Fibroblast of peridontal ligament (primary cell): Measurements from ENCODE around the gene ADAMTSL4.
"Not testable (repeated sequence)": the region's sequence is repeated elsewhere in the genome, so short reads cannot be mapped to it uniquely, and the experiment has no call there.

ENCODE experiments used
- DNase-seq: peaks from one replicate; pipeline ENCODE4 v3.0.0-alpha.2; 2010; ENCODE audit errors: extremely low read depth

The ADAMTSL4 gene

GRCh38 chr1:150567341-150567716 is 18.1 kb downstream of the ADAMTSL4 start:
- DNase-seq = peak; percentile 59

GRCh38 chr1:150567717-150568593 is 18.7 kb downstream of the ADAMTSL4 start:
- DNase-seq = peak; percentile 98

DNA sequence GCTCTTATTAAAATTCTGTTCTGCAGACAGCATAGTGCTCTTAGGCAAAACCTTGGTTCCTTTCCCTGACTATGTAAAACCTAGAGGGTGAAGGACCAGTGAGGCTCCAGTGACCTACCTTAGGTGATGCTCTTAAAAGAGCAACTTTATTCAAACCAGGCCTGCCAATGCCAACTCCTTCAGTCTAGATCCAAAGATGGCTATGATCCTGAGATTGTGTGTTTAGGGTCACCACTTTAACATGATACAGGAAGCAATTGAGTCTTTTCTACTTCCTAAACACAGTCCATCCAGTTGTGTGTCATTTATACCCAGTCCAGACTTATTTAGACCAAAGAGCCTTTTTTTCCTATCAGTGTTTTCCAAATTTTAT is 19.4 kb downstream of the ADAMTSL4 start:
- no peak for DNase-seq

- DNase-seq = peak; percentile 45
These were observed 23.9 kb downstream of the ADAMTSL4 start for GRCh38 chr1:150572918-150573647.

- not testable (repeated sequence) for DNase-seq
These were observed 24.5 kb downstream of the ADAMTSL4 start for GRCh38 chr1:150573648-150574071.

- no peak for DNase-seq
These were observed 25.3 kb downstream of the ADAMTSL4 start for GRCh38 chr1:150574260-150575071.

DNA sequence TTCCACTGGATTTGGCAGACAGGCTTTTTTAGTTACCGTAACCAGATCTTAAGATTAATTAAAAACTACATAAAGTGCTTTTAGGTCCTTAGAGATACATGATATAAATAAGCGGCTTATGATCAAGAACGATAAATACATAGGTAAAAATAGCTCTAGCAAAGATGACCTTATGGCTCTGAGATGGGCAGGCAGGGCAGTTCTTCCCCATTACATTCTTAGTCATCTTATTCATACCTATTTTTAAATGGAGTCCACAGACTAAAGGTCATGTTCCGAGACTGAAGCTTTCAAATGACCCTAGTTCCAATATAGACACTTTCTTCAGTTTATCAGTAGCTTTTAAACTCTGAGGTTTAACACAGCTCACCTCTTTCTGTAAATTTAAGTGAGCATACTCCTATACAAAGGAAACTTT is 25.9 kb downstream of the ADAMTSL4 start:
- DNase-seq = peak; percentile 36

DNA sequence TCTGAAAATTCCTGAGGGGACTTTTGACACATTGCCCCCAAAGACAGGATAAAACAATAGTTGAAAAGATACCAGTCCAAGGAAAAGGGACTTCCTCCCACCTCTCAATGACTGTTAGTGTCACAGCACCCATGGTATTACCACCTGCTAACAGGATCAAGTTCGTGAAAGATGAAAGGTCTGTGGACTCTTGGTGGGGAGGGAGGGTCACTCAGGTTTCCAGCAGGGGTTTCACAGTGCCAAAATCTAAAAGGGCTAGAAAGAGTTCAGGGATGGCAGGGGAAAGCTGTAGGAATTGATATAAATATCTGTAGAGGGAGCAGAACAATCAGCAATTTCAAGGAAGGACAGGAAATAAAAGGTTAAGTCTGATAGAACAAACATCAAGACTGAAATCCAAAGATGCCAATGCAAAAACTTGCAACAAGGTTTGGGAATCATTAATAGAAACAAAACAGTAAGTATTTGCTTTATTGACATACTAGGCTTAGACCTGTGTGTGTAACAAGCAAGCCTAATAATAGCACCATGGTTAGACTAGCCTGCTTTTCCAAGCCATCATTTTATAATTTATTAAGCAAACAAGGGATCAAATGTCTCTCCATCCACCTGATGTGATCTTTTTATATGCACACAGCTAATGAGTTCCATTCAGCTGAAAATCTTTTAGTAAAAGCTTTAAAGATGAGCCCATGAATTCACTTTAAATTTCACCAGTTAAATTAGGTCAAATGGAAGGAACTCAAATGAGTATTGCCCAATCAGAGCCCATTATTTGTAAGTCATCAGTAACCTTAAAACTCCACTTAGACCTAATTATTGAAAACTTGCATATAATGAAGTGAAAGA is 26.5 kb downstream of the ADAMTSL4 start:
- peak; percentile 54 for DNase-seq

DNA sequence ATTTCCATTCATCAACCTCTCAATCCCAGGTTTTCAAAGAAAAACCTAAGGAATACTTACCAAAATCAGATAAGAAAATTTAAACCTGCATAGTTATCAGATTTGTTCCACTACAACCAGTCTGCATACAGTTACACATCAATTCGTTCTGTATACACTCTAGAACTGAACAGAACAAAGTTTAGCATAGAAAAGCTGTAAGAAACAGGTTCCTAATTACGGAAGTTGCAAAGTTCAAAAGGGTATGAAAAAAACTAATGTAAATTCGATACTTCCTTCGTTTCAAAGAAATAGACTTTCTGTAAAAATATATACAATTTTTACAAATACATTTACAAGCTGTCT is 27.1 kb downstream of the ADAMTSL4 start:
- DNase-seq = no peak

GRCh38 chr1:150576794-150577556 is 27.8 kb downstream of the ADAMTSL4 start:
- peak; percentile 47 for DNase-seq

DNA sequence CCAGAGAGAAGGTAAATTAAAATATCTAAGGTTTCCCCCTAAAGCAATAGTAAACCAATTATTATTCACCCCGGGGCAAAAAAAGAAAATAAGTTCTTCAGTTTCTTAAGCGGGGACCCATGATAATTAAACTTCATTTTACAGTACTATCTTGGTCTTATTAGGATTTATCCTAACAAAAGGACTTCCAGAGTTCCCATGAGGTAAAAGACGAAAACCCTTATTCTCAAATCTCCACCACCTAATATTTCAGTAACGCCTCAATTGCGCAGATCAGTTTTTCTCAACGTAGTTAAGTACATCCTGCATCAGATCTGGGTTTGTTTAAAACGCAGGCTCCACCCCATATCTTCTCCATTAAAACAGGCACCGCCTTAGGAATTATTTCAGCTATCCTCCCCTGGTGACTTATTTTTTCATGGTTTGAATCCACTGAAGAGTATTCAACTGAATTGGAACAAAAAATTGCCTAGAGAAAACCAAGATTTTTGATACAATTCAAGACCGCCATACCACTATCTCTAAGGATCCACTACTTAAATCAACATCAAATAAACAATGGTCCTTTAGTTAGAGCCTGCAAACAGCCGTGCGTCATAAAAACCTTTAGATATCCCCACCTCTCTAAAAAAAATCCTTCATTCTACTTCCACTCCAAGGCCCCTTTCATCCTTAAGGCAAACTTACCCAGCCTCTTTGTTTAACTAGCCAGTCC is 28.5 kb downstream of the ADAMTSL4 start:
- DNase-seq = peak; percentile 70

GRCh38 chr1:150578272-150579109 is 29.3 kb downstream of the ADAMTSL4 start:
- peak; percentile 90 for DNase-seq

DNA sequence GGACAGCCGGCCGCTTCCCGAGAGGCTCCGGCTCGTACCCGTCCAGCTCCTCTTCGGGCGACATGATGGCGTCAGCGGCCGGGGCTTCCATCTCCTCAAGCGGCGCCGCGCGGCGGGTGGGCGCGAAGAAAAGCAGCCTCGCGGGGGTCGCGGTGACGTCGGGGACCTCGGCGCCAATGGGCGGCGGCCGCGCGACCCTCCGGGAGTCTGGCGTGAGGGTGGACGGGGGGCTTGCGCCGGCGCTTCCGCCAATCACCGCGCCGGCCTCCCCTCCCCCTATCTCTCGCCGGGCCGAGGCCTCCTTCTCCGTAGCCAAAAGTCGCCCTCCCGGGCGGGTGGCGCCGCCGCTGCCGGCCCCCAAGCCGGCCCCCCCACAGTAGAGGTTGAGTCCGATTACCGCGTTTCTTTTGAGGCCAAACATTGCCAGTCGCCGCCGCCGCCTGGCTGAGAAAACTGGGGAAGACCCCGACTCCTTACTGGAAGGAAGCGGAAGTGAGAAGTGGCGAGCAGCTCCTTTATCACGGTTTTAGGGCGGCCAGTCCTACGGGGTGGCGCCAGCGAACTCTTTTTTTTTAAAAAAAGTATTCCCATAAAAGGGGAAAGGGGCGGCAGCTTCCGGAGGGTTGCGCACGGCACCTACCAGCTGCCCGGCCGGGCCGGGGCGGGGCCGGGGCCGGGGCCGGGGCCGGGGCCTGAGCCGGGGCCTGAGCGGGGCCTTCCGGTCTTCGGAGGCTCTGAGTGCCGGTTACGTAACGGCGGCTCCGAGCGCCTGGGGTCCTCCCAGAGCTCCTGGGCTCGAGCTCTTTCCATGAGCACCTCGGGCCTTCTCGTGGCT is 30.1 kb downstream of the ADAMTSL4 start, which contains the start of gene MCL1:
Gene MCL1, minus strand, starts transcription at position 501 of the 835 bp plus-strand sequence. Its CDS starts 80 bp downstream, at position 421.
- peak; percentile 97 for DNase-seq

DNA sequence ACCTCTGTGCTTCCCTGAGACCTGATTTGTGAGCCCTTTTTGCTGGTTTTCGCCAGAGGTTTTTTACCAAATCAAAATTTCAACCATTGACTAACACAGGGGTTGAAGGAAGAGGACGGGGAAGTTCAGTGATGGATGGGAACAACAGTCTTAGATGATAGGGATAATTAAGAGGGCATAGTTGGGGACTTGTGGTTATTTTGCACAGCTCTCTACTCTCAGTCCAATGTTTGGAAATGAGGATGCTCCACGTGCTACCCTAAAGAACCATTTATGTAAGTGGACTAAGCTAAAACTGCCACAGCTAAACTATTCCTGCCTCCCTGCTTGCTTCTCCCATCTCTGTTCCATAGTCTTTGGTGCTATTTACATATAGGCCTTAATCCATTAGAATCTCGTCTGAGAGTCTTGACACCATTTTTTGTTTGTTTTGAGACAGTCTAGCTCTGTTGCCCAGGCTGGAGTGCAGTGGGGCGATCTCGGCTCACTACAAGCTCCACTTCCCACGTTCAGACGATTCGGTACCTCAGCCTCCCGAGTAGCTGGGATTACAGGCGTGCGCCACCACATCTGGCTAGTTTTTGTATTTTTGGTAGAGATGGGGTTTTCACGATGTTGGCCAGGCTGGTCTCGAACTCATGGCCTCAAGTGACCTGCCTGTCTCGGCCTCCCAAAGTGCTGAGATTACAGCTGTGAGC is 30.9 kb downstream of the ADAMTSL4 start:
- DNase-seq = no peak

GRCh38 chr1:150580966-150581365 is 31.8 kb downstream of the ADAMTSL4 start:
- not testable (repeated sequence) for DNase-seq

DNA sequence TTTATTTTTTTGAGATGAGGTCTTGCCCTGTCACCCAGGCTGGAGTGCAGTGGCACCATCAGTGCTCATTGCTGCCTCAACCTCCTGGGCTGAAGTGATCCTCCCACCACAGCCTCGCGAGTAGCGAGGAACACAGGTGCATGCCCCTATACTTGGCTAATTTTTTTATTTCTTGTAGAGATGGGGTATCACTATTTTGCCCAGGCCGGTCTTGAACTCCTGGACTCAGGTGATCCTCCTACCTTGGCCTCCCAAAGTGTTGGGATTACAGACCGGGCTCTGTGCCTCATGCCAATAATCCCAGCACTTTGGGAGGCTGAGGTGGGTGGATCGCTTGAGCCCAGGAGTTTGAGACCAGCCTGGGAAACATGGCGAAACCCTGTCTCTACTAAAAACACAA is 32.2 kb downstream of the ADAMTSL4 start:
- not testable (repeated sequence) for DNase-seq

DNA sequence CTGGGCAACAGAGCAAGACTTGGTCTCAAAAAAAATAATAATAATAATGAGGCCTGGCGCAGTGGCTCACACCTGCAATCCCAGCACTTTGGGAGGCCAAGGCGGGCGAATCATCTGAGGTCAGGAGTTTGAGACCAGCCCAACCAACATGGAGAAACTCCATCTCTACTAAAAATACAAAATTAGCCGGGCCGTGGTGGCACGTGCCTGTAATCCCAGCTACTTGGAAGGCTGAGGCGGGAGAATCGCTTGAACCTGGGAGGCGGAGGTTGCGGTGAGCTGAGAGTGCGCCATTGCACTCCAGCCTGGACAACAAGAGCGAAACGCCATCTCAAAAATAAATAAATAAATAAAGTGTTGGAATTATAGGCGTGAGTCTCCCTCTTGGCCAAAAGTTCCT is 32.8 kb downstream of the ADAMTSL4 start:
- DNase-seq = not testable (repeated sequence)
